PC-9 (cell line): Measurements from ENCODE around the gene NINL.

ENCODE experiments used
- CTCF ChIP-seq: fragments of 200-600 bp; sonication (generic); conservative IDR thresholded peaks from 2 replicates; pipeline ENCODE4 v1.6.1; 2017; ENCODE audit warnings: mixed run types, antibody characterized with exemption, mild to moderate bottlenecking, moderate library complexity
- EZH2 ChIP-seq: fragments of 200-600 bp; sonication (generic); IDR thresholded peaks from 2 replicates; pipeline ENCODE4 v1.8.0; 2017; ENCODE audit warnings: antibody characterized with exemption, low read depth

- TF ChIP-seq CTCF (no peak), EZH2 (no peak)
Observed at GRCh38 chr20:25517124-25517523, 68.2 kb downstream of the NINL start.
